Endothelial cell of umbilical vein (primary cell): ENCODE measurements around the gene ABCC4. TPM values are rescaled to one million over a fixed set of nuclear protein-coding genes. Genes with fewer than 3 reads are reported as not detected.

Experiments
- BruUV-seq: library from RNA; stranded (reverse); fragments of 400-500 nt; replicated peaks from 2 replicates; lab custom pipeline; 2021; lab: Mats Ljungman, UMichigan
- CTCF ChIA-PET: fragments of 300-600, 350-600 bp; sonication (Branson Sonifier 250); formaldehyde crosslinking; loops from one replicate; lab custom pipeline; 2021; ENCODE audit warnings: antibody characterized with exemption, inconsistent platforms; lab: Charles Lee
- POLR2A ChIA-PET: fragments of 300-600, 350-600 bp; sonication (Branson Sonifier 250); formaldehyde crosslinking; loops from one replicate; lab custom pipeline; 2021; ENCODE audit warnings: antibody characterized with exemption, inconsistent platforms; lab: Charles Lee
- DNase-seq: peaks from one replicate; pipeline ENCODE4 v3.0.0-alpha.2; 2011; ENCODE audit warnings: low read depth, low spot score
- FAIRE-seq: peaks from 2 replicates; lab custom pipeline; 2011; peaks lifted over from hg19 to GRCh38; lab: Jason Lieb, UNC
- H2AFZ ChIP-seq: 2 replicates; pipeline ENCODE4 v1.6.0; 2012; ENCODE audit warnings: low read depth, low read length, control low read depth, inconsistent platforms
- H3K27ac ChIP-seq: 2 replicates; pipeline ENCODE4 v1.5.1; 2011; ENCODE audit warnings: low read depth, mild to moderate bottlenecking, control low read depth, low read length, moderate library complexity; ENCODE audit not compliant: insufficient read depth
- H3K27me3 ChIP-seq, 2 experiments: 2 replicates each; pipeline versions ENCODE4 v1.6.0 to v1.6.1; 2011; ENCODE audit warnings: low read length in 2 of 2, mixed read lengths in 1 of 2; ENCODE audit not compliant: control insufficient read depth in 2 of 2, insufficient read depth in 2 of 2
- H3K36me3 ChIP-seq, 2 experiments: 2 replicates in 1 of 2; 3 replicates in 1 of 2; pipeline ENCODE4 v1.5.1; 2011; ENCODE audit warnings: low read length in 2 of 2, mild to moderate bottlenecking in 1 of 2, moderate library complexity in 1 of 2; ENCODE audit not compliant: control insufficient read depth in 2 of 2, insufficient read depth in 2 of 2; ENCODE audit errors: extremely low read depth in 1 of 2
- H3K4me1 ChIP-seq: 3 replicates; pipeline ENCODE4 v1.5.1; 2011; ENCODE audit warnings: mild to moderate bottlenecking, low read length; ENCODE audit not compliant: control insufficient read depth, insufficient read depth; ENCODE audit errors: extremely low read depth
- H3K4me2 ChIP-seq: 2 replicates; pipeline ENCODE4 v1.6.1; 2011; ENCODE audit warnings: low read length, control low read depth, mixed read lengths; ENCODE audit not compliant: insufficient read depth
- H3K4me3 ChIP-seq, 3 experiments: fragments of 200-600 bp in 1 of 3; sonication (generic), shearing (Covaris generic) in 1 of 3; replicated peaks in 1 of 3; 2 replicates each; pipeline ENCODE4 v1.5.1; 2011 to 2016; ENCODE audit warnings: control low read depth in 3 of 3, low read length in 3 of 3, mild to moderate bottlenecking in 2 of 3, inconsistent platforms in 1 of 3, low read depth in 1 of 3, moderate library complexity in 1 of 3; ENCODE audit not compliant: insufficient read depth in 1 of 3
- H3K79me2 ChIP-seq: 2 replicates; pipeline ENCODE4 v1.6.0; 2012; ENCODE audit warnings: low read length, inconsistent platforms; ENCODE audit not compliant: control insufficient read depth, insufficient read depth
- H3K9ac ChIP-seq: replicated peaks from 2 replicates; pipeline ENCODE3; 2011; ENCODE audit warnings: low read length, control low read depth; ENCODE audit not compliant: insufficient read depth; ENCODE audit errors: extremely low read depth
- H3K9me1 ChIP-seq: replicated peaks from 3 replicates; pipeline ENCODE4 v1.6.0; 2011; ENCODE audit warnings: mild to moderate bottlenecking, low read length; ENCODE audit not compliant: control insufficient read depth, insufficient read depth; ENCODE audit errors: extremely low read depth
- H3K9me3 ChIP-seq: replicated peaks from 2 replicates; pipeline ENCODE4 v1.5.1; 2012; ENCODE audit warnings: low read length, inconsistent platforms; ENCODE audit not compliant: control insufficient read depth, insufficient read depth
- H4K20me1 ChIP-seq: replicated peaks from 2 replicates; pipeline ENCODE3; 2011; ENCODE audit warnings: mild to moderate bottlenecking, low read length; ENCODE audit not compliant: control insufficient read depth, insufficient read depth; ENCODE audit errors: extremely low read depth
- CTCF ChIP-seq, 2 donors: IDR thresholded peaks; 1 replicate in 1 of 2; 2 replicates in 1 of 2; pipeline ENCODE4 v1.5.1; 2011; ENCODE audit warnings: low read length in 2 of 2, mild to moderate bottlenecking in 2 of 2, moderate library complexity in 2 of 2, control low read depth in 1 of 2, inconsistent platforms in 1 of 2, low read depth in 1 of 2; ENCODE audit not compliant: insufficient read depth in 1 of 2; ENCODE audit errors: extremely low read depth in 1 of 2
- EZH2 ChIP-seq: IDR thresholded peaks from 2 replicates; pipeline ENCODE4 v1.6.1; 2012; ENCODE audit warnings: borderline replicate concordance, low read depth, mild to moderate bottlenecking, moderate library complexity, low read length, inconsistent platforms; ENCODE audit not compliant: severe bottlenecking
- FOS ChIP-seq: IDR thresholded peaks from 2 replicates; pipeline ENCODE4 v1.6.1; 2011; ENCODE audit warnings: mild to moderate bottlenecking, low read length, moderate library complexity, borderline replicate concordance; ENCODE audit not compliant: insufficient read depth
- GATA2 ChIP-seq: IDR thresholded peaks from 2 replicates; pipeline ENCODE4 v1.7.0; 2011; ENCODE audit warnings: low read depth, mild to moderate bottlenecking, moderate library complexity, mixed read lengths, low read length; ENCODE audit not compliant: insufficient read length, insufficient read depth
- JUN ChIP-seq: IDR thresholded peaks from 2 replicates; pipeline ENCODE4 v1.6.1; 2011; ENCODE audit warnings: borderline replicate concordance, low read depth; ENCODE audit not compliant: insufficient read length, insufficient read depth
- MAX ChIP-seq: IDR thresholded peaks from 2 replicates; pipeline ENCODE4 v1.6.1; 2011; ENCODE audit not compliant: insufficient read depth, insufficient read length
- MYC ChIP-seq: IDR thresholded peaks from one replicate; pipeline ENCODE4 v1.6.1; 2011; ENCODE audit warnings: mild to moderate bottlenecking, low read depth, low read length
- POLR2A ChIP-seq: IDR thresholded peaks from 2 replicates; pipeline ENCODE4 v1.6.1; 2012; ENCODE audit warnings: low read depth, mild to moderate bottlenecking, control low read depth, low read length
- POLR2AphosphoS5 ChIP-seq: IDR thresholded peaks from 2 replicates; pipeline ENCODE4 v1.6.1; 2012; ENCODE audit warnings: low read depth, mild to moderate bottlenecking, control low read depth, low read length, moderate library complexity; ENCODE audit not compliant: insufficient read depth
- dilution Hi-C: fragments of 300-500 bp; cut with MboI; formaldehyde crosslinking; loops from one replicate; pipeline ENCODE4 v1.15.0; 2019; ENCODE audit warnings: low sequenced_read_pairs; ENCODE audit not compliant: extremely low pct_ligation_motif_present
- intact Hi-C: fragments of 100-400 bp; cut with micrococcal nuclease; formaldehyde crosslinking; loops from one replicate; pipeline ENCODE4 v1.10.0; 2022
- polyA plus RNA-seq, 4 experiments: library from polyadenylated mRNA; depleted of rRNA in 3 of 4; stranded (reverse) in 3 of 4; unstranded in 1 of 4; fragments of >200 nt; gene quantifications; 2 replicates each; pipeline versions ENCODE4 v1.2.1 to v1.2.3, GENCODE V29; 2011 to 2012; ENCODE audit warnings: missing spikeins in 1 of 4
- total RNA-seq: library from RNA; stranded (reverse); gene quantifications from 2 replicates; pipeline ENCODE4 v1.2.3, GENCODE V29; 2021

The ABCC4 gene
- total and polyA plus RNA-seq, 2 donors (not counting 3 experiments of a cell fraction or from before 2014, with no cell fraction given), result 9.2 to 15.9 TPM

- ChIA-PET POLR2A (no interaction called here), CTCF (no interaction called here)
- H3K36me3 ChIP-seq, result no peaks in the 10 kb centered on the region
- H3K79me2 ChIP-seq, result no peaks in the 10 kb centered on the region
- H4K20me1 ChIP-seq, result no peaks in the 10 kb centered on the region
- H2AFZ ChIP-seq, result no peak overlapping the region
- dilution Hi-C loops (no loop called here), intact Hi-C loops (no loop called here)
- H3K9ac ChIP-seq, result no peak overlapping the region
- H3K4me3 ChIP-seq, result no peak overlapping the region
- H3K27ac ChIP-seq, result no peak overlapping the region
- no TSS peak for BruUV-seq
- no peak overlapping the region for H3K4me2 ChIP-seq
- H3K27me3 ChIP-seq, result no peaks in the 10 kb centered on the region
- DNase-seq (no peak), FAIRE-seq (no peak)
- H3K9me1 ChIP-seq, result no peaks in the 10 kb centered on the region
- TF ChIP-seq CTCF (IDR thresholded peaks at IDR 0.05; ENCODE audit: extremely low read depth in 1 of 2, insufficient read depth in 1 of 2, low read depth in 1 of 2, low read length in 2 of 2) (no peak), MAX (no peak), GATA2 (no peak), FOS (no peak), MYC (no peak), POLR2AphosphoS5 (no peak), JUN (no peak), EZH2 (no peak), POLR2A (no peak)
- H3K4me1 ChIP-seq, result no peaks in the 10 kb centered on the region
- H3K9me3 ChIP-seq, result no peaks in the 10 kb centered on the region
These were observed 277.8 kb downstream of the ABCC4 start for GRCh38 chr13:95023405-95023804.
